ENCODE data around the gene CELF4. TPM values are rescaled to one million over a fixed set of nuclear protein-coding genes. Genes with fewer than 3 reads are reported as not detected.

Gene CELF4
- total RNA-seq, 2 experiments from 2014 or later, result not detected

GRCh38 chr18:37270038-37270665 lies 295.4 kb downstream of the CELF4 start:
- POLR2A ChIA-PET, result no interaction called here
- H3K4me1 Mint-ChIP-seq, result no peaks in the 10 kb centered on the region
- no peaks in the 10 kb centered on the region for H3K9me3 Mint-ChIP-seq
- no peak overlapping the region for H3K27ac Mint-ChIP-seq
- H3K27me3 Mint-ChIP-seq, result peaks cover 6% of the 10 kb centered on the region
- H3K36me3 Mint-ChIP-seq, result no peaks in the 10 kb centered on the region
- ATAC-seq (ENCODE audit: low read depth) (no peak), DNase-seq (peak; percentile 51)
- H3K4me3 Mint-ChIP-seq, result no peak overlapping the region

- DNase-seq, result no peak
- POLR2A ChIA-PET, result no interaction called here
- Mint-ChIP-seq H3K4me3 (no peak overlapping the region), H3K27ac (no peak overlapping the region), H3K27me3 (no peaks in the 10 kb centered on the region), H3K9me3 (no peaks in the 10 kb centered on the region), H3K36me3 (no peaks in the 10 kb centered on the region), H3K4me1 (no peaks in the 10 kb centered on the region)
- ATAC-seq (ENCODE audit: low read depth), result no peak
Measured at GRCh38 chr18:37266290-37266689, 299.3 kb downstream of the CELF4 start.

- no peaks in the 10 kb centered on the region for H3K36me3 Mint-ChIP-seq
- no peaks in the 10 kb centered on the region for H3K4me1 Mint-ChIP-seq
- H3K9me3 Mint-ChIP-seq, result no peaks in the 10 kb centered on the region
- DNase-seq, result no peak
- H3K4me3 Mint-ChIP-seq, result no peak overlapping the region
- H3K27ac Mint-ChIP-seq, result no peak overlapping the region
- POLR2A ChIA-PET, result no interaction called here
- no peak for ATAC-seq (ENCODE audit: low read depth)
- peaks cover 2% of the 10 kb centered on the region for H3K27me3 Mint-ChIP-seq
Measured at GRCh38 chr18:37265382-37265781, 300.2 kb downstream of the CELF4 start.

GRCh38 chr18:37264956-37265355 lies 300.6 kb downstream of the CELF4 start:
- ATAC-seq (ENCODE audit: low read depth), result no peak
- Mint-ChIP-seq H3K27me3 (peaks cover 2% of the 10 kb centered on the region), H3K4me1 (no peaks in the 10 kb centered on the region), H3K4me3 (no peak overlapping the region), H3K36me3 (no peaks in the 10 kb centered on the region), H3K27ac (no peak overlapping the region), H3K9me3 (no peaks in the 10 kb centered on the region)
- no peak for DNase-seq
- POLR2A ChIA-PET, result no interaction called here

GRCh38 chr18:37261988-37262387 lies 303.6 kb downstream of the CELF4 start:
- POLR2A ChIA-PET, result no interaction called here
- Mint-ChIP-seq H3K9me3 (no peaks in the 10 kb centered on the region), H3K27ac (no peak overlapping the region)

GRCh38 chr18:37261246-37261840 lies 304.3 kb downstream of the CELF4 start:
- POLR2A ChIA-PET, result no interaction called here
- H3K9me3 Mint-ChIP-seq, result no peaks in the 10 kb centered on the region
- H3K4me1 Mint-ChIP-seq, result no peaks in the 10 kb centered on the region
- H3K36me3 Mint-ChIP-seq, result no peaks in the 10 kb centered on the region
- H3K27ac Mint-ChIP-seq, result no peak overlapping the region
- ATAC-seq (ENCODE audit: low read depth) (no peak), DNase-seq (no peak)
- no peak overlapping the region for H3K4me3 Mint-ChIP-seq
- peaks cover 16% of the 10 kb centered on the region for H3K27me3 Mint-ChIP-seq

More at GRCh38 chr18:37261988-37262387, 303.6 kb downstream of the CELF4 start:
- no peak overlapping the region for H3K4me3 Mint-ChIP-seq
- no peak for DNase-seq
- ATAC-seq (ENCODE audit: low read depth), result no peak
- H3K27me3 Mint-ChIP-seq, result peaks cover 15% of the 10 kb centered on the region
- H3K36me3 Mint-ChIP-seq, result no peaks in the 10 kb centered on the region
- no peaks in the 10 kb centered on the region for H3K4me1 Mint-ChIP-seq

GRCh38 chr18:37260367-37261093 lies 305.1 kb downstream of the CELF4 start:
- no peak overlapping the region for H3K27ac Mint-ChIP-seq
- no peak for ATAC-seq (ENCODE audit: low read depth)
- H3K27me3 Mint-ChIP-seq, result peaks cover 22% of the 10 kb centered on the region
- H3K4me1 Mint-ChIP-seq, result no peaks in the 10 kb centered on the region
- H3K9me3 Mint-ChIP-seq, result no peaks in the 10 kb centered on the region
- no peaks in the 10 kb centered on the region for H3K36me3 Mint-ChIP-seq
- DNase-seq, result no peak
- H3K4me3 Mint-ChIP-seq, result no peak overlapping the region
- POLR2A ChIA-PET, result no interaction called here

GRCh38 chr18:37259711-37260110 lies 305.9 kb downstream of the CELF4 start:
- H3K9me3 Mint-ChIP-seq, result no peaks in the 10 kb centered on the region
- no peaks in the 10 kb centered on the region for H3K36me3 Mint-ChIP-seq
- H3K27me3 Mint-ChIP-seq, result peaks cover 30% of the 10 kb centered on the region
- POLR2A ChIA-PET, result no interaction called here
- H3K4me1 Mint-ChIP-seq, result no peaks in the 10 kb centered on the region
- DNase-seq (no peak), ATAC-seq (ENCODE audit: low read depth) (no peak)
- no peak overlapping the region for H3K27ac Mint-ChIP-seq
- H3K4me3 Mint-ChIP-seq, result no peak overlapping the region

GRCh38 chr18:37258819-37259218 lies 306.8 kb downstream of the CELF4 start:
- Mint-ChIP-seq H3K27me3 (peaks cover 33% of the 10 kb centered on the region), H3K4me3 (no peak overlapping the region), H3K9me3 (no peaks in the 10 kb centered on the region), H3K4me1 (no peaks in the 10 kb centered on the region), H3K27ac (no peak overlapping the region), H3K36me3 (no peaks in the 10 kb centered on the region)
- no peak for ATAC-seq (ENCODE audit: low read depth)
- POLR2A ChIA-PET, result no interaction called here
- no peak for DNase-seq

- DNase-seq (no peak), ATAC-seq (ENCODE audit: low read depth) (no peak)
- H3K27me3 Mint-ChIP-seq, result peaks cover 36% of the 10 kb centered on the region
- no peaks in the 10 kb centered on the region for H3K9me3 Mint-ChIP-seq
- no peak overlapping the region for H3K4me3 Mint-ChIP-seq
- no peaks in the 10 kb centered on the region for H3K4me1 Mint-ChIP-seq
- H3K36me3 Mint-ChIP-seq, result no peaks in the 10 kb centered on the region
- no peak overlapping the region for H3K27ac Mint-ChIP-seq
- POLR2A ChIA-PET, result no interaction called here
Measured at GRCh38 chr18:37258131-37258530, 307.5 kb downstream of the CELF4 start.

- Mint-ChIP-seq H3K4me3 (no peak overlapping the region), H3K4me1 (no peaks in the 10 kb centered on the region), H3K27ac (no peak overlapping the region), H3K36me3 (no peaks in the 10 kb centered on the region), H3K9me3 (no peaks in the 10 kb centered on the region), H3K27me3 (peaks cover 50% of the 10 kb centered on the region)
- POLR2A ChIA-PET, result no interaction called here
- ATAC-seq (ENCODE audit: low read depth) (no peak), DNase-seq (no peak)
Measured at GRCh38 chr18:37254973-37255372, 310.6 kb downstream of the CELF4 start.

- H3K4me3 Mint-ChIP-seq, result no peak overlapping the region
- H3K36me3 Mint-ChIP-seq, result no peaks in the 10 kb centered on the region
- H3K9me3 Mint-ChIP-seq, result no peaks in the 10 kb centered on the region
- no peaks in the 10 kb centered on the region for H3K4me1 Mint-ChIP-seq
- ATAC-seq (ENCODE audit: low read depth), result no peak
- POLR2A ChIA-PET, result no interaction called here
- DNase-seq, result no peak
- H3K27me3 Mint-ChIP-seq, result peaks cover 52% of the 10 kb centered on the region
- no peak overlapping the region for H3K27ac Mint-ChIP-seq
Measured at GRCh38 chr18:37254236-37254754, 311.3 kb downstream of the CELF4 start.

- H3K4me3 Mint-ChIP-seq, result no peak overlapping the region
- no peaks in the 10 kb centered on the region for H3K9me3 Mint-ChIP-seq
- peaks cover 50% of the 10 kb centered on the region for H3K27me3 Mint-ChIP-seq
- H3K27ac Mint-ChIP-seq, result no peak overlapping the region
- POLR2A ChIA-PET, result no interaction called here
- H3K36me3 Mint-ChIP-seq, result no peaks in the 10 kb centered on the region
- DNase-seq, result no peak
- H3K4me1 Mint-ChIP-seq, result no peaks in the 10 kb centered on the region
- no peak for ATAC-seq (ENCODE audit: low read depth)
Measured at GRCh38 chr18:37253394-37254235, 312.0 kb downstream of the CELF4 start.
